Measurements from ENCODE around the gene HNRNPA3.

HNRNPA3 gene

DNA sequence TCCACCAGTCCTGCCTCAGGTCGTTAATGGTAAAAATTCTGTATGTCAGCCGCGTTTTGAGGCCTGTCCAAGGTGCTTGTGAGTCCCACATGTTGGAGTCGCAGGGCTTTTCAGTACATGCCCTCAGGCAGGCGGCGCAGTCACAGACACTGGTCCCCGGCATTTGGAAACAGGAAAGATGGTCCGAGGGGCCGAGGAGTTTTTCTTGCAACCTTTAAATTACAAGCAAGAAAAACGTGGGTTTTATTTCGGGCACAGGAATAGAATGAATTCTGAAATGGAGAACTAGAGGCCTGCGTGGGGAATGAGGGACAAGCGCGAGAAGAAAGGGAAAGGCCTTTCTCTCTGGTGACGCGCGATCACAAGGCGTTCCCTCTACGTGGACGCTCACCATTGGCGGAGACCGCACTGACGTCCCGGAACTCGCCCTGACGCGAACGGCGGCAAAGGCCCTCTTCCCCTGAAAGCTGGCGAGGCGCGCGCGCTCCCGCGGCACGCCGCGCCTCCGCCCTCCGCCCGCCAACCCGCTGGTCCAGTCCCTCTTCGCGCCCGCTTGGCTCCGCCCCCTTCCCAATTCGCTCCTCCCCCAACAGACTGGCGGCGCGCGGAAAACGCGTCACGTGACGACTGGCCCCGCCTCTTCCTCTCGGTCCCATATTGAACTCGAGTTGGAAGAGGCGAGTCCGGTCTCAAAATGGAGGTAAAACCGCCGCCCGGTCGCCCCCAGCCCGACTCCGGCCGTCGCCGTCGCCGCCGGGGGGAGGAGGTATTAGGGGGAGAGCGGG lies at the start of gene HNRNPA3:
HNRNPA3 (plus strand) TSS at position 689 of the 785 bp plus-strand sequence; CDS start at position 695, 6 bp downstream.
- Histone ChIP-seq H3K36me3 (ENCODE audit: control insufficient read depth in 2 of 2, insufficient read depth in 1 of 2, low read length in 2 of 2) (peaks cover 11 to 41% of the 10 kb centered on the region in 2 experiments), H3K27ac (ENCODE audit: extremely low read depth, low read depth, low read length) (peak within 1 kb of the TSS; percentile 82), H3K4me1 (ENCODE audit: control insufficient read depth, insufficient read depth, low read length) (no peaks in the 10 kb centered on the region), H3K9me3 (ENCODE audit: control insufficient read depth, insufficient read depth, low read depth, low read length) (no peaks in the 10 kb centered on the region), H3K4me3 (ENCODE audit: low read depth, low read length) (peak within 1 kb of the TSS; percentile 93)
- ChIA-PET CTCF (interaction anchor here (0.6 to 1.7 kb wide), 4 partner anchors 36 to 203 kb away, joined by 3 to 5 read pairs (median 3); no protein-coding TSS in a partner anchor), POLR2A (interaction anchor here (0.7 to 1.7 kb wide), 7 partner anchors 8 to 179 kb away, joined by 3 to 23 read pairs (median 3); partner anchors contain the start of gene NFE2L2)
- TF ChIP-seq PRDM1 (tag by site-specific recombination; IDR thresholded peaks at IDR 0.05) (peak; percentile 84), ZNF174 (tag by site-specific recombination; IDR thresholded peaks at IDR 0.05) (no peak), ZNF701 (tag by site-specific recombination; IDR thresholded peaks at IDR 0.05) (peak; percentile 80), SP7 (tag by site-specific recombination; IDR thresholded peaks at IDR 0.05) (peak; percentile 28; the same call in 1 of the 2 replicates), SP3 (tag by site-specific recombination; IDR thresholded peaks at IDR 0.05) (peak; percentile 88), ZBTB21 (tag by site-specific recombination; IDR thresholded peaks at IDR 0.05) (peak; percentile 83), SCRT2 (tag by site-specific recombination; IDR thresholded peaks at IDR 0.05) (peak; percentile 89), KLF9 (tag by site-specific recombination; IDR thresholded peaks at IDR 0.05; ENCODE audit: low read depth) (peak; percentile 55; the same call in 1 of the 2 replicates), KLF10 (tag by site-specific recombination; IDR thresholded peaks at IDR 0.05) (0 out of 2 replicates have a peak, but pooled peaks have one; percentile 12), EGR2 (tag by site-specific recombination; IDR thresholded peaks at IDR 0.05; ENCODE audit: low read depth) (0 out of 2 replicates have a peak, but pooled peaks have one; percentile 4), ZNF501 (tag by site-specific recombination; IDR thresholded peaks at IDR 0.05) (peak; percentile 22; the same call in 1 of the 2 replicates), ZNF335 (tag by site-specific recombination; conservative IDR thresholded peaks at IDR 0.05) (peak; percentile 49; the same call in 1 of the 2 replicates), BCL6B (tag by site-specific recombination; IDR thresholded peaks at IDR 0.05) (no peak), SCRT1 (tag by site-specific recombination; IDR thresholded peaks at IDR 0.05; ENCODE audit: borderline replicate concordance) (peak; percentile 64; the same call in 1 of the 2 replicates), KLF8 (tag by site-specific recombination; IDR thresholded peaks at IDR 0.05) (0 out of 2 replicates have a peak, but pooled peaks have one; percentile 13), ZNF660 (tag by site-specific recombination; IDR thresholded peaks at IDR 0.05) (peak; percentile 82), ZNF366 (tag by site-specific recombination; conservative IDR thresholded peaks at IDR 0.05) (peak; percentile 98), SP2 (tag by site-specific recombination; IDR thresholded peaks at IDR 0.05) (peak; percentile 86), ZBTB48 (tag by site-specific recombination; IDR thresholded peaks at IDR 0.05) (peak; percentile 48; the same call in 1 of the 2 replicates), ZNF585B (tag by site-specific recombination; IDR thresholded peaks at IDR 0.05) (no peak), REST (tag by site-specific recombination; IDR thresholded peaks at IDR 0.05) (peak; percentile 88), ZNF555 (tag by site-specific recombination; conservative IDR thresholded peaks at IDR 0.05) (no peak)
- TF ChIP-seq, protein P1, sequence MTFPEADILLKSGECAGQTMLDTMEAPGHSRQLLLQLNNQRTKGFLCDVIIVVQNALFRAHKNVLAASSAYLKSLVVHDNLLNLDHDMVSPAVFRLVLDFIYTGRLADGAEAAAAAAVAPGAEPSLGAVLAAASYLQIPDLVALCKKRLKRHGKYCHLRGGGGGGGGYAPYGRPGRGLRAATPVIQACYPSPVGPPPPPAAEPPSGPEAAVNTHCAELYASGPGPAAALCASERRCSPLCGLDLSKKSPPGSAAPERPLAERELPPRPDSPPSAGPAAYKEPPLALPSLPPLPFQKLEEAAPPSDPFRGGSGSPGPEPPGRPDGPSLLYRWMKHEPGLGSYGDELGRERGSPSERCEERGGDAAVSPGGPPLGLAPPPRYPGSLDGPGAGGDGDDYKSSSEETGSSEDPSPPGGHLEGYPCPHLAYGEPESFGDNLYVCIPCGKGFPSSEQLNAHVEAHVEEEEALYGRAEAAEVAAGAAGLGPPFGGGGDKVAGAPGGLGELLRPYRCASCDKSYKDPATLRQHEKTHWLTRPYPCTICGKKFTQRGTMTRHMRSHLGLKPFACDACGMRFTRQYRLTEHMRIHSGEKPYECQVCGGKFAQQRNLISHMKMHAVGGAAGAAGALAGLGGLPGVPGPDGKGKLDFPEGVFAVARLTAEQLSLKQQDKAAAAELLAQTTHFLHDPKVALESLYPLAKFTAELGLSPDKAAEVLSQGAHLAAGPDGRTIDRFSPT (tag by site-specific recombination; IDR thresholded peaks at IDR 0.05), result peak; percentile 89
- TF ChIP-seq, protein P2, sequence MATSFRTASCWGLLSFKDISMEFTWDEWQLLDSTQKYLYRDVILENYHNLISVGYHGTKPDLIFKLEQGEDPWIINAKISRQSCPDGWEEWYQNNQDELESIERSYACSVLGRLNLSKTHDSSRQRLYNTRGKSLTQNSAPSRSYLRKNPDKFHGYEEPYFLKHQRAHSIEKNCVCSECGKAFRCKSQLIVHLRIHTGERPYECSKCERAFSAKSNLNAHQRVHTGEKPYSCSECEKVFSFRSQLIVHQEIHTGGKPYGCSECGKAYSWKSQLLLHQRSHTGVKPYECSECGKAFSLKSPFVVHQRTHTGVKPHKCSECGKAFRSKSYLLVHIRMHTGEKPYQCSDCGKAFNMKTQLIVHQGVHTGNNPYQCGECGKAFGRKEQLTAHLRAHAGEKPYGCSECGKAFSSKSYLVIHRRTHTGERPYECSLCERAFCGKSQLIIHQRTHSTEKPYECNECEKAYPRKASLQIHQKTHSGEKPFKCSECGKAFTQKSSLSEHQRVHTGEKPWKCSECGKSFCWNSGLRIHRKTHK (tag by site-specific recombination; IDR thresholded peaks at IDR 0.05), result no peak
- TF ChIP-seq, protein P3, sequence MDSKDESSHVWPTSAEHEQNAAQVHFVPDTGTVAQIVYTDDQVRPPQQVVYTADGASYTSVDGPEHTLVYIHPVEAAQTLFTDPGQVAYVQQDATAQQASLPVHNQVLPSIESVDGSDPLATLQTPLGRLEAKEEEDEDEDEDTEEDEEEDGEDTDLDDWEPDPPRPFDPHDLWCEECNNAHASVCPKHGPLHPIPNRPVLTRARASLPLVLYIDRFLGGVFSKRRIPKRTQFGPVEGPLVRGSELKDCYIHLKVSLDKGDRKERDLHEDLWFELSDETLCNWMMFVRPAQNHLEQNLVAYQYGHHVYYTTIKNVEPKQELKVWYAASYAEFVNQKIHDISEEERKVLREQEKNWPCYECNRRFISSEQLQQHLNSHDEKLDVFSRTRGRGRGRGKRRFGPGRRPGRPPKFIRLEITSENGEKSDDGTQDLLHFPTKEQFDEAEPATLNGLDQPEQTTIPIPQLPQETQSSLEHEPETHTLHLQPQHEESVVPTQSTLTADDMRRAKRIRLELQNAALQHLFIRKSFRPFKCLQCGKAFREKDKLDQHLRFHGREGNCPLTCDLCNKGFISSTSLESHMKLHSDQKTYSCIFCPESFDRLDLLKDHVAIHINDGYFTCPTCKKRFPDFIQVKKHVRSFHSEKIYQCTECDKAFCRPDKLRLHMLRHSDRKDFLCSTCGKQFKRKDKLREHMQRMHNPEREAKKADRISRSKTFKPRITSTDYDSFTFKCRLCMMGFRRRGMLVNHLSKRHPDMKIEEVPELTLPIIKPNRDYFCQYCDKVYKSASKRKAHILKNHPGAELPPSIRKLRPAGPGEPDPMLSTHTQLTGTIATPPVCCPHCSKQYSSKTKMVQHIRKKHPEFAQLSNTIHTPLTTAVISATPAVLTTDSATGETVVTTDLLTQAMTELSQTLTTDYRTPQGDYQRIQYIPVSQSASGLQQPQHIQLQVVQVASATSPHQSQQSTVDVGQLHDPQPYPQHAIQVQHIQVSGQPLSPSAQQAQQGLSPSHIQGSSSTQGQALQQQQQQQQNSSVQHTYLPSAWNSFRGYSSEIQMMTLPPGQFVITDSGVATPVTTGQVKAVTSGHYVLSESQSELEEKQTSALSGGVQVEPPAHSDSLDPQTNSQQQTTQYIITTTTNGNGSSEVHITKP (tag by site-specific recombination; IDR thresholded peaks at IDR 0.05), result 0 out of 2 replicates have a peak, but pooled peaks have one; percentile 32
